Renal pelvis (tissue), 4 donors: ENCODE results near the gene EVC2. TPM values are rescaled to one million over a fixed set of nuclear protein-coding genes. Genes with fewer than 3 reads are reported as not detected.
"Not testable (repeated sequence)": the region's sequence is repeated elsewhere in the genome, so short reads cannot be mapped to it uniquely, and the experiment has no call there.

Experiments
- DNase-seq: peaks from one replicate; pipeline ENCODE4 v3.0.0-alpha.2; 2013
- polyA plus RNA-seq, 3 donors: library from polyadenylated mRNA; unstranded; fragments of 120-200 nt; gene quantifications; one replicate each; pipeline ENCODE4 v1.2.1, GENCODE V29; 2013; ENCODE audit not compliant: insufficient read length in 3 of 3

The EVC2 gene
- polyA plus RNA-seq, 3 donors = 8.8 to 10.0 (median 9.4) TPM

DNA sequence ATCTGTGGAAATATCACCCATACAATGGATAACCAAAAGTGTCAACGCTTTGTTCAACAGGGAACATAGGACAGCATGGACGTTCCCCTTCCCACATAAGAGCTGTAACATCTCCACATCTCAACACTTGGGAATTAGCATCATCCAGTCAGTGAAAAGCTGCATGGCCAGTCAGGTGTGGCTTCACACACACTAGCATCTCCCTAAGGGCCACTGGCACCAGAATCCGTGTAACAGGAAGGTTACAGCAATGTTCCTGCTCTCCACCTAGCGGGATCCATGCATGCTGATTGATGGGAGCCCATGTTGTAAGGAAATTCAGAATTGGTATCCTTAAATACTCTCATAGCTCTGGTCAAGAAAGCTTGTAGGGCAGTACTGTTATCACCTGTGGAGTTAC is 78.8 kb downstream of the EVC2 start:
- no peak for DNase-seq

- no peak for DNase-seq
Measured at GRCh38 chr4:5626913-5627312, 81.4 kb downstream of the EVC2 start.

- DNase-seq = no peak
Measured at GRCh38 chr4:5622596-5622995, 85.8 kb downstream of the EVC2 start.

DNA sequence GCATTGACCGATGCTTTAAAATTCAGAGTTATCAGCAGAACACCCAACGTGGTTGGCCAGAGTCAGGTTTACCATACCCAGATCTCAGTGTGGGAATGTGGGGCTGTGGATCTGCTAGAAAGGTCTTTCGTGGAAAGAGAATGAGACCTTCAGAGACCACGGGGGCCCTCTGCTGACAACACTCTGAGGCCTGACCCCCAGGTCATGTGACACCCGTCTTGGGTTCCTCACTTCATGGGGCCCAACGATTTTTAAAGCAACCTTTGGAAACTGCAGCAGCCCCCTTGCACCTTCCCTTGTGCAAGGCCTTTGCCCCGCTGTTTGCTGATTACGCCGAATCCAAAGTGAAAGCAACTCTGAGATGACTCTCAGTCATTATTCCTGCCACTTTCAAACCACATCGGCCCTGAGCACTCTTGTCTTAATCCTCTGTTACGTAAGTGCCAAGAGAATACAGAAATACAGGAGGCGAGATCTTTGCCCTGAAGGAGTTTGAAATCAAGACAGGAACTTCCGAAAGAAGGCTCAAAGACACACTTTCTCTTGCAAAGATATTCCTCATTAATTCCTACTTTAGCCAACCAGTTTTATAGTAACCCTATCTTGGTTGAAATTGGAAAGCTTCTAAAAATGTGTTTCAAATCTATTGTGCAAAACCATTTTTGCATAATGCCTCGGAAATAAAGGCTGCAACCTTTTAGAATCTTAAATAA is 88.3 kb downstream of the EVC2 start:
- DNase-seq = no peak

GRCh38 chr4:5618051-5618960 is 90.1 kb downstream of the EVC2 start:
- DNase-seq = no peak

- no peak for DNase-seq
Measured at GRCh38 chr4:5616331-5616950, 91.9 kb downstream of the EVC2 start.

DNA sequence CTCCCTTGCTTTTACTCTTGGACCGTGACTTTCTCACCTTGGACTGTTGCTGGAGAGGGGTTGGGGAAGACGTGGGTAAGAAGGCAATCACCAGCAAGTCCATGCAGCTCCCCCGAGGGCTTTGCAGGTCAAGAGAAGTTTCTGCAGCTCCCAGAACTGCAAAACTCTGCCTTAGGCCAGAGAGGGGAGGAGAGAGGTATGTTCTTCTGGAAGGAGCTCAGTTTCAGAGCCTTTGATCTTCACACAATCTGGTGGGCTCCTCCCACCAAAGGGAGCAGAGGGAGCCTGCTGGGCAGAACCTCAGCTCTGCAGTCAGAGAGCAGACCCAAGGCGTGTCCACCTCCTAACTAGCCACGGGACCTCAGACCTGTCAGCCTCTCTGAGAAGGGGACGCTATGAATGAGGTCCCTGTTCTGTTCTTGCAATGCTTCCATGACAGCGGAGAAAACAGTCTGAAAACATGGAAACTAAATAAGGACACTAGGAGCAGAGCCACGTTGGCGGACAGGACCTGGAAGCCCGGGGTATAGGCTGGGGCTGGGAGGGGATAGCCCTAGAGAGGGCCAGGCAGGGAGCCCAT is 92.8 kb downstream of the EVC2 start:
- no peak for DNase-seq

- peak; percentile 52 for DNase-seq
Measured at GRCh38 chr4:5611750-5612149, 96.6 kb downstream of the EVC2 start.

- no peak for DNase-seq
Measured at GRCh38 chr4:5609306-5610007, 98.9 kb downstream of the EVC2 start.

- DNase-seq = not testable (repeated sequence)
Measured at GRCh38 chr4:5593828-5594227, 114.5 kb downstream of the EVC2 start.

GRCh38 chr4:5592272-5592671 is 116.1 kb downstream of the EVC2 start:
- DNase-seq = no peak

DNA sequence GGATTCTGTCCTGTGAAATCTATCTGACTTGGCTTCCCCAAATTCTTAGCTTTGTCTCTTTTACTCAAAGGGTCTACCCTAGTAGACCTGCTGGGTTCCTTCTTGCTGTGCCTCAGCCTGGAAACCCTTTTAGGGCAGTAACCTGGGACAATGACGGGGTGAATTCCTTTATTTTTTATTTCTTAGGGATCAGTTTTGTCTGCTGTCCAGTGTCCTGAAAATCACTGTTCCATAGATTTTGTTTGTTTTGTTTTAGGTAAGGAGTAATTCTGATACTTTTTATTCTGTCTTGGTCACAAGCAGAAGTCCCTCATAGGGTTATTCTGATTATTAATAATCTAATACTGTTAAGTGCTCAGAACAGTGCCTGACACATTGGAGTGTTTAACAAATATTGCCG is 118.9 kb downstream of the EVC2 start:
- no peak for DNase-seq

- DNase-seq = no peak
Measured at GRCh38 chr4:5588046-5588445, 120.3 kb downstream of the EVC2 start.

GRCh38 chr4:5575941-5576340 is 132.4 kb downstream of the EVC2 start:
- no peak for DNase-seq

- no peak for DNase-seq
Measured at GRCh38 chr4:5574386-5574785, 134.0 kb downstream of the EVC2 start.

- DNase-seq = no peak
Measured at GRCh38 chr4:5573965-5574364, 134.4 kb downstream of the EVC2 start.

- no peak for DNase-seq
Measured at GRCh38 chr4:5572751-5573150, 135.6 kb downstream of the EVC2 start.

DNA sequence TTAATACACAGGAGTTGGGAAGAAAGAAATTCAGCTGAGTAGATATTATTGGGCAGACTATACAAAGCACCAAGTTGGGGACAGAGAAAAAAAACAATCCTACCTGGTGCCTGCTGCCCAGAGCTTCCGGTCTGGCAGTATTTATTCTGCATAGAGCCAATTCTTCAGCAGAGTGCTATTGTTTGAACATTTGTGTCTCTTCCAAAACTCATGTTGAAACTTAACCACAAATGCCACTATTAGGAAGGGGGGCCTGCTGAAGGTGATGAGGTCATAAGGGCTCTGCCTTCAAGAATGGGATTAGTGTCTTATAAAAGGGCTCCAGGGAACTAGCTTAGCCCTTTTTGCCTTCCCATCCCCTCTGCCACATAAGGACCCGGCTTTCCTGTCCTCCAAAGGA is 136.2 kb downstream of the EVC2 start:
- no peak for DNase-seq

- DNase-seq = no peak
Measured at GRCh38 chr4:5571646-5572045, 136.7 kb downstream of the EVC2 start.

DNA sequence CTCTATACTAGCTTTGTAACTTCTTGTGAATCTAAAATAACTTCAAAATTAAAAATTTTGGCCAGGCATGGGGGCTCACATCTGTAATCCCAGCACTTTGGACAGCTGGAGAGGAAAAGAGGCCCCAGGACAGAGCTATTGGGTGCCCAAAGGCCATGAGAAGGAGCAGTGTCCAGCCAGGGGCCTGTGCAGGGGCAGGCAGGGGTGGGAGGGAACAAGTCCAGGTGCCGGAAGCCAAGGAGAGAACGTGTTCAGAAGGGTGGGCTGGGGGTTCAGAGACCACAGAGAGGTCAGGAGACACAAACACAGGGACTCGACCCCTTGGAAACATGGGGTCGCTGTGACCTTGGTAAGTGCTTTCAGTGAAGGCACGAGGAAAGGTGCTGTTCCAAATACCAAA is 138.9 kb downstream of the EVC2 start:
- no peak for DNase-seq

DNA sequence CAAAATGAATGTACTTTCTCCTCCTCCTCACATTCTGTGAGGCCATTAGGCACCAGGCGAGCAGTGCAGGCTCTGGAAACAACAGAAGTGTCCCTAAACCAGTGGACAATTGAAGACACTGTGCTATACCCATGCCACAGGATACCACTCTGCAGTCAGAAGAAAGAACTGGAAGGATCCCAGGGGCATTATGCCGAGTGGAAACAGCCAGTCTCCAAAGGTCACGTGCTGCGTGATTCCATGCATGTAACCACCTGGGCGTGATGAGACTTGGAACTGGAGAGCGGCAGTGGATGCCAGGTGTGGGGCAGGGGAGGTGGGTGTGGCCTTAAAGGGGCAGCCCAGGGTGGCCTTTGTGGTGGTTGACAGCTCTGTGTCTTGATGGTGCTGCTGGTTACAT is 139.4 kb downstream of the EVC2 start:
- DNase-seq = no peak

GRCh38 chr4:5568336-5568735 is 140.0 kb downstream of the EVC2 start:
- no peak for DNase-seq
